HEK293 (cell line): ENCODE results near the gene RHBG.
A peak's percentile ranks its signal among the peaks of the same experiment; 100 is the strongest.

Source experiments
- GFI1B ChIP-seq: fragments of 450-650 bp; formaldehyde crosslinking; IDR thresholded peaks from 2 replicates; pipeline ENCODE4 v1.5.1; 2016; ENCODE audit warnings: missing biosample characterization, missing genetic modification characterization
- HOXC10 ChIP-seq: sonication (generic); formaldehyde crosslinking; IDR thresholded peaks from 2 replicates; pipeline ENCODE4 v1.8.1; 2023; ENCODE audit warnings: mild to moderate bottlenecking, missing genetic modification reagents
- HOXD13 ChIP-seq: sonication (generic); formaldehyde crosslinking; IDR thresholded peaks from 2 replicates; pipeline ENCODE4 v1.8.0; 2022; ENCODE audit warnings: missing genetic modification reagents, borderline replicate concordance
- KLF1 ChIP-seq: fragments of 450-650 bp; formaldehyde crosslinking; IDR thresholded peaks from 2 replicates; pipeline ENCODE4 v1.5.1; 2016; ENCODE audit warnings: missing biosample characterization, missing genetic modification characterization
- KLF16 ChIP-seq: fragments of 450-650 bp; formaldehyde crosslinking; IDR thresholded peaks from 2 replicates; pipeline ENCODE4 v1.5.1; 2017; ENCODE audit warnings: missing biosample characterization, missing genetic modification characterization
- KLF8 ChIP-seq: fragments of 450-650 bp; formaldehyde crosslinking; IDR thresholded peaks from 2 replicates; pipeline ENCODE4 v1.5.1; 2016; ENCODE audit warnings: missing biosample characterization, missing genetic modification characterization
- REPIN1 ChIP-seq: fragments of 450-650 bp; formaldehyde crosslinking; IDR thresholded peaks from 2 replicates; pipeline ENCODE4 v1.5.1; 2017; ENCODE audit warnings: missing biosample characterization, missing genetic modification characterization, low read depth
- ZFP41 ChIP-seq: fragments of 450-650 bp; formaldehyde crosslinking; IDR thresholded peaks from 2 replicates; pipeline ENCODE4 v1.5.1; 2016; ENCODE audit warnings: missing biosample characterization, missing genetic modification characterization, borderline replicate concordance
- ZFP69B ChIP-seq: fragments of 450-650 bp; formaldehyde crosslinking; IDR thresholded peaks from 2 replicates; pipeline ENCODE4 v1.5.1; 2016; ENCODE audit warnings: missing biosample characterization, missing genetic modification characterization
- ZNF121 ChIP-seq: fragments of 450-650 bp; formaldehyde crosslinking; IDR thresholded peaks from 2 replicates; pipeline ENCODE4 v1.5.1; 2016; ENCODE audit warnings: missing biosample characterization, missing genetic modification characterization
- ZNF211 ChIP-seq: fragments of 450-650 bp; formaldehyde crosslinking; IDR thresholded peaks from 2 replicates; pipeline ENCODE4 v1.5.1; 2016; ENCODE audit warnings: low read depth, missing biosample characterization, missing genetic modification characterization
- ZNF239 ChIP-seq: fragments of 450-650 bp; formaldehyde crosslinking; IDR thresholded peaks from 2 replicates; pipeline ENCODE4 v1.5.1; 2016; ENCODE audit warnings: missing biosample characterization, missing genetic modification characterization
- ZNF341 ChIP-seq: fragments of 450-650 bp; formaldehyde crosslinking; IDR thresholded peaks from 2 replicates; pipeline ENCODE4; 2016; ENCODE audit warnings: low read depth, missing biosample characterization, missing genetic modification characterization
- ZNF404 ChIP-seq: fragments of 450-650 bp; formaldehyde crosslinking; IDR thresholded peaks from 2 replicates; pipeline ENCODE4 v1.5.1; 2017; ENCODE audit warnings: missing biosample characterization, missing genetic modification characterization
- ZNF426 ChIP-seq: fragments of 450-650 bp; formaldehyde crosslinking; IDR thresholded peaks from 2 replicates; pipeline ENCODE4 v1.5.1; 2017; ENCODE audit warnings: missing biosample characterization, missing genetic modification characterization, mild to moderate bottlenecking, inconsistent platforms, moderate library complexity
- ZNF433 ChIP-seq: fragments of 450-650 bp; formaldehyde crosslinking; IDR thresholded peaks from 2 replicates; pipeline ENCODE4 v1.5.1; 2016; ENCODE audit warnings: missing biosample characterization, missing genetic modification characterization, low read depth
- ZNF48 ChIP-seq: fragments of 450-650 bp; formaldehyde crosslinking; IDR thresholded peaks from 2 replicates; pipeline ENCODE4 v1.5.1; 2016; ENCODE audit warnings: missing biosample characterization, missing genetic modification characterization
- ZNF529 ChIP-seq: fragments of 450-650 bp; formaldehyde crosslinking; IDR thresholded peaks from 2 replicates; pipeline ENCODE4 v1.5.1; 2017; ENCODE audit warnings: missing genetic modification characterization, missing biosample characterization; ENCODE audit not compliant: insufficient replicate concordance
- ZNF548 ChIP-seq: fragments of 450-650 bp; formaldehyde crosslinking; IDR thresholded peaks from 2 replicates; pipeline ENCODE4 v1.5.1; 2016; ENCODE audit warnings: missing biosample characterization, missing genetic modification characterization
- ZNF596 ChIP-seq: fragments of 450-650 bp; IDR thresholded peaks from 2 replicates; pipeline ENCODE4 v1.5.0; 2018; ENCODE audit warnings: missing biosample characterization, mild to moderate bottlenecking, missing genetic modification characterization, moderate library complexity
- TF ChIP-seq, protein P1 (sequence below): fragments of 450-650 bp; formaldehyde crosslinking; IDR thresholded peaks from 2 replicates; pipeline ENCODE4 v1.5.1; 2016; ENCODE audit warnings: missing biosample characterization, missing genetic modification characterization
- TF ChIP-seq, protein P2 (sequence below): fragments of 450-650 bp; formaldehyde crosslinking; IDR thresholded peaks from 2 replicates; pipeline ENCODE4 v1.5.1; 2016; ENCODE audit warnings: missing biosample characterization, missing genetic modification characterization
- TF ChIP-seq, protein P3 (sequence below): fragments of 450-650 bp; formaldehyde crosslinking; IDR thresholded peaks from 2 replicates; pipeline ENCODE4 v1.5.1; 2016; ENCODE audit warnings: missing biosample characterization, missing genetic modification characterization
- TF ChIP-seq, protein P4 (sequence below): fragments of 450-650 bp; formaldehyde crosslinking; IDR thresholded peaks from 2 replicates; pipeline ENCODE4 v1.5.1; 2016; ENCODE audit warnings: missing biosample characterization, missing genetic modification characterization
- TF ChIP-seq, protein P5 (sequence below): fragments of 450-650 bp; formaldehyde crosslinking; IDR thresholded peaks from 2 replicates; pipeline ENCODE4 v1.5.1; 2017; ENCODE audit warnings: missing biosample characterization, missing genetic modification characterization
- TF ChIP-seq, protein P6 (sequence below): fragments of 450-650 bp; formaldehyde crosslinking; IDR thresholded peaks from 2 replicates; pipeline ENCODE4 v1.5.1; 2016; ENCODE audit warnings: missing biosample characterization, missing genetic modification characterization
- TF ChIP-seq, protein P7 (sequence below): fragments of 450-650 bp; formaldehyde crosslinking; IDR thresholded peaks from 2 replicates; pipeline ENCODE4 v1.5.1; 2016; ENCODE audit warnings: missing biosample characterization, missing genetic modification characterization

Gene RHBG

DNA sequence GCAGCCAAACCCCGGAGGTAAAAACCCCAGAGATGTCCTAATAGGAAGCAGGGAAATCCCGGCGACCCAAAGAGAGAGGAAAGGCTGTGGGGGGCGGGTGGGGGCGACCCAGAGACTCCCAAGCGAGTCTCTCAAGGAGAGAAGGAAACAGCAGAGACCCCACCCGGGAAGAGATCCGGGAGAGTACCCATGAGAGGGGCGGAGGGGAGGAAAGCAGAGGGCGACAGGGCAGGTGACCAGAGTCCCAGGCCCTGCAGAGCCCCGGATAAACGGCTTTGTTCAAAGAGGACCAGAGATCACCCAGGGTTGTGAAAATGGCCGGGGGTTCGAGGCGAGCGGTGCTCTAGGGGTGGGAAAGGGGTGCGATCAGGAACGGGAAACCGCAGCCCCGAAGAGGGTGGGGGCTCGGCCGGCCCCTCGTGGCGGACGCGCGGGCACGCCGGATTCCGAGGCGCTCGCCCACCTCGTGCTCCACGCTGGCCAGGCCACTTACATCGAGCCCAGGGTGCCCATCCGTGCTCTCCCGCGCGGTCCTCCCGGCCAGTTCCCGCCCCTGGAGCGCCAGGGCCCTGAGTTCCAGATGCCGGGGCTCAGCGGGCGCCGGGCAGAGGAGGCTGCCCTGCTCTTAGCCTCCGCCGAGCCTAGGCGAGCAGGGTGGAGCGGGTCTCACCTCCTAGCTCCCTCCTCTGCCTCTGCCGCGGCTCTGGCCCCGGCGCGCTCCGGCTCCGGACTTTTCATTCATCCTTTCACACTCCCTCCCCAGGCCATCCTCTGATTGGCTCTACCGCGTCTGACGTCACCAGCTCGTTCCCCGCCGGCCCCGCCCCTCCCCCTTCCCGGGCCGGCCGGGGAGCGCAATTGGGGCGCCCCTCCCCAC lies 52.3 kb downstream of the RHBG start (continued):
- TF ChIP-seq, protein P1, sequence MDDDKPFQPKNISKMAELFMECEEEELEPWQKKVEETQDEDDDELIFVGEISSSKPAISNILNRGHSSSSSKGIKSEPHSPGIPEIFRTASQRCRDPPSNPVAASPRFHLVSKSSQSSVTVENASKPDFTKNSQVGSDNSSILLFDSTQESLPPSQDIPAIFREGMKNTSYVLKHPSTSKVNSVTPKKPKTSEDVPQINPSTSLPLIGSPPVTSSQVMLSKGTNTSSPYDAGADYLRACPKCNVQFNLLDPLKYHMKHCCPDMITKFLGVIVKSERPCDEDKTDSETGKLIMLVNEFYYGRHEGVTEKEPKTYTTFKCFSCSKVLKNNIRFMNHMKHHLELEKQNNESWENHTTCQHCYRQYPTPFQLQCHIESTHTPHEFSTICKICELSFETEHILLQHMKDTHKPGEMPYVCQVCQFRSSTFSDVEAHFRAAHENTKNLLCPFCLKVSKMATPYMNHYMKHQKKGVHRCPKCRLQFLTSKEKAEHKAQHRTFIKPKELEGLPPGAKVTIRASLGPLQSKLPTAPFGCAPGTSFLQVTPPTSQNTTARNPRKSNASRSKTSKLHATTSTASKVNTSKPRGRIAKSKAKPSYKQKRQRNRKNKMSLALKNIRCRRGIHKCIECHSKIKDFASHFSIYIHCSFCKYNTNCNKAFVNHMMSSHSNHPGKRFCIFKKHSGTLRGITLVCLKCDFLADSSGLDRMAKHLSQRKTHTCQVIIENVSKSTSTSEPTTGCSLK (tag by site-specific recombination) = no peak
- no peak for TF ChIP-seq ZNF404
- TF ChIP-seq, protein P2, sequence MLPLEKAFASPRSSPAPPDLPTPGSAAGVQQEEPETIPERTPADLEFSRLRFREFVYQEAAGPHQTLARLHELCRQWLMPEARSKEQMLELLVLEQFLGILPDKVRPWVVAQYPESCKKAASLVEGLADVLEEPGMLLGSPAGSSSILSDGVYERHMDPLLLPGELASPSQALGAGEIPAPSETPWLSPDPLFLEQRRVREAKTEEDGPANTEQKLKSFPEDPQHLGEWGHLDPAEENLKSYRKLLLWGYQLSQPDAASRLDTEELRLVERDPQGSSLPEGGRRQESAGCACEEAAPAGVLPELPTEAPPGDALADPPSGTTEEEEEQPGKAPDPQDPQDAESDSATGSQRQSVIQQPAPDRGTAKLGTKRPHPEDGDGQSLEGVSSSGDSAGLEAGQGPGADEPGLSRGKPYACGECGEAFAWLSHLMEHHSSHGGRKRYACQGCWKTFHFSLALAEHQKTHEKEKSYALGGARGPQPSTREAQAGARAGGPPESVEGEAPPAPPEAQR (tag by site-specific recombination) = no peak
- TF ChIP-seq ZNF341 (tag by site-specific recombination) = 0 out of 2 replicates have a peak, but pooled peaks have one; percentile 20
- TF ChIP-seq ZNF548 (tag by site-specific recombination) = no peak
- TF ChIP-seq HOXC10 = no peak
- no peak for TF ChIP-seq ZFP41 (tag by site-specific recombination)
- TF ChIP-seq REPIN1 (tag by site-specific recombination) = no peak
- TF ChIP-seq, protein P3, sequence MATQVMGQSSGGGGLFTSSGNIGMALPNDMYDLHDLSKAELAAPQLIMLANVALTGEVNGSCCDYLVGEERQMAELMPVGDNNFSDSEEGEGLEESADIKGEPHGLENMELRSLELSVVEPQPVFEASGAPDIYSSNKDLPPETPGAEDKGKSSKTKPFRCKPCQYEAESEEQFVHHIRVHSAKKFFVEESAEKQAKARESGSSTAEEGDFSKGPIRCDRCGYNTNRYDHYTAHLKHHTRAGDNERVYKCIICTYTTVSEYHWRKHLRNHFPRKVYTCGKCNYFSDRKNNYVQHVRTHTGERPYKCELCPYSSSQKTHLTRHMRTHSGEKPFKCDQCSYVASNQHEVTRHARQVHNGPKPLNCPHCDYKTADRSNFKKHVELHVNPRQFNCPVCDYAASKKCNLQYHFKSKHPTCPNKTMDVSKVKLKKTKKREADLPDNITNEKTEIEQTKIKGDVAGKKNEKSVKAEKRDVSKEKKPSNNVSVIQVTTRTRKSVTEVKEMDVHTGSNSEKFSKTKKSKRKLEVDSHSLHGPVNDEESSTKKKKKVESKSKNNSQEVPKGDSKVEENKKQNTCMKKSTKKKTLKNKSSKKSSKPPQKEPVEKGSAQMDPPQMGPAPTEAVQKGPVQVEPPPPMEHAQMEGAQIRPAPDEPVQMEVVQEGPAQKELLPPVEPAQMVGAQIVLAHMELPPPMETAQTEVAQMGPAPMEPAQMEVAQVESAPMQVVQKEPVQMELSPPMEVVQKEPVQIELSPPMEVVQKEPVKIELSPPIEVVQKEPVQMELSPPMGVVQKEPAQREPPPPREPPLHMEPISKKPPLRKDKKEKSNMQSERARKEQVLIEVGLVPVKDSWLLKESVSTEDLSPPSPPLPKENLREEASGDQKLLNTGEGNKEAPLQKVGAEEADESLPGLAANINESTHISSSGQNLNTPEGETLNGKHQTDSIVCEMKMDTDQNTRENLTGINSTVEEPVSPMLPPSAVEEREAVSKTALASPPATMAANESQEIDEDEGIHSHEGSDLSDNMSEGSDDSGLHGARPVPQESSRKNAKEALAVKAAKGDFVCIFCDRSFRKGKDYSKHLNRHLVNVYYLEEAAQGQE (tag by site-specific recombination) = no peak
- TF ChIP-seq HOXD13 (CRISPR knock-in tag) = no peak
- TF ChIP-seq ZNF211 (tag by site-specific recombination) = no peak
- no peak for TF ChIP-seq ZNF529
- no peak for TF ChIP-seq ZNF48 (tag by site-specific recombination)
- no peak for TF ChIP-seq ZNF426 (tag by site-specific recombination)
- TF ChIP-seq, protein P4, sequence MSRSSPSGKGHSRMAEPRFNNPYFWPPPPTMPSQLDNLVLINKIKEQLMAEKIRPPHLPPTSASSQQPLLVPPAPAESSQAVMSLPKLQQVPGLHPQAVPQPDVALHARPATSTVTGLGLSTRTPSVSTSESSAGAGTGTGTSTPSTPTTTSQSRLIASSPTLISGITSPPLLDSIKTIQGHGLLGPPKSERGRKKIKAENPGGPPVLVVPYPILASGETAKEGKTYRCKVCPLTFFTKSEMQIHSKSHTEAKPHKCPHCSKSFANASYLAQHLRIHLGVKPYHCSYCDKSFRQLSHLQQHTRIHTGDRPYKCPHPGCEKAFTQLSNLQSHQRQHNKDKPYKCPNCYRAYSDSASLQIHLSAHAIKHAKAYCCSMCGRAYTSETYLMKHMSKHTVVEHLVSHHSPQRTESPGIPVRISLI (tag by site-specific recombination) = no peak
- peak; percentile 30; the same call in 1 of the 2 replicates for TF ChIP-seq ZNF121 (tag by site-specific recombination)
- TF ChIP-seq ZNF239 (tag by site-specific recombination) = no peak
- TF ChIP-seq KLF1 (tag by site-specific recombination) = peak; percentile 42
- peak; percentile 87 for TF ChIP-seq KLF8 (tag by site-specific recombination)
- peak; percentile 60; the same call in 1 of the 2 replicates for TF ChIP-seq ZFP69B (tag by site-specific recombination)
- TF ChIP-seq GFI1B (tag by site-specific recombination) = no peak
- TF ChIP-seq, protein P5, sequence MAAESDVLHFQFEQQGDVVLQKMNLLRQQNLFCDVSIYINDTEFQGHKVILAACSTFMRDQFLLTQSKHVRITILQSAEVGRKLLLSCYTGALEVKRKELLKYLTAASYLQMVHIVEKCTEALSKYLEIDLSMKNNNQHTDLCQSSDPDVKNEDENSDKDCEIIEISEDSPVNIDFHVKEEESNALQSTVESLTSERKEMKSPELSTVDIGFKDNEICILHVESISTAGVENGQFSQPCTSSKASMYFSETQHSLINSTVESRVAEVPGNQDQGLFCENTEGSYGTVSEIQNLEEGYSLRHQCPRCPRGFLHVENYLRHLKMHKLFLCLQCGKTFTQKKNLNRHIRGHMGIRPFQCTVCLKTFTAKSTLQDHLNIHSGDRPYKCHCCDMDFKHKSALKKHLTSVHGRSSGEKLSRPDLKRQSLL = peak; percentile 76
- TF ChIP-seq, protein P6, sequence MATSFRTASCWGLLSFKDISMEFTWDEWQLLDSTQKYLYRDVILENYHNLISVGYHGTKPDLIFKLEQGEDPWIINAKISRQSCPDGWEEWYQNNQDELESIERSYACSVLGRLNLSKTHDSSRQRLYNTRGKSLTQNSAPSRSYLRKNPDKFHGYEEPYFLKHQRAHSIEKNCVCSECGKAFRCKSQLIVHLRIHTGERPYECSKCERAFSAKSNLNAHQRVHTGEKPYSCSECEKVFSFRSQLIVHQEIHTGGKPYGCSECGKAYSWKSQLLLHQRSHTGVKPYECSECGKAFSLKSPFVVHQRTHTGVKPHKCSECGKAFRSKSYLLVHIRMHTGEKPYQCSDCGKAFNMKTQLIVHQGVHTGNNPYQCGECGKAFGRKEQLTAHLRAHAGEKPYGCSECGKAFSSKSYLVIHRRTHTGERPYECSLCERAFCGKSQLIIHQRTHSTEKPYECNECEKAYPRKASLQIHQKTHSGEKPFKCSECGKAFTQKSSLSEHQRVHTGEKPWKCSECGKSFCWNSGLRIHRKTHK (tag by site-specific recombination) = no peak
- peak; percentile 91 for TF ChIP-seq KLF16
- TF ChIP-seq, protein P7, sequence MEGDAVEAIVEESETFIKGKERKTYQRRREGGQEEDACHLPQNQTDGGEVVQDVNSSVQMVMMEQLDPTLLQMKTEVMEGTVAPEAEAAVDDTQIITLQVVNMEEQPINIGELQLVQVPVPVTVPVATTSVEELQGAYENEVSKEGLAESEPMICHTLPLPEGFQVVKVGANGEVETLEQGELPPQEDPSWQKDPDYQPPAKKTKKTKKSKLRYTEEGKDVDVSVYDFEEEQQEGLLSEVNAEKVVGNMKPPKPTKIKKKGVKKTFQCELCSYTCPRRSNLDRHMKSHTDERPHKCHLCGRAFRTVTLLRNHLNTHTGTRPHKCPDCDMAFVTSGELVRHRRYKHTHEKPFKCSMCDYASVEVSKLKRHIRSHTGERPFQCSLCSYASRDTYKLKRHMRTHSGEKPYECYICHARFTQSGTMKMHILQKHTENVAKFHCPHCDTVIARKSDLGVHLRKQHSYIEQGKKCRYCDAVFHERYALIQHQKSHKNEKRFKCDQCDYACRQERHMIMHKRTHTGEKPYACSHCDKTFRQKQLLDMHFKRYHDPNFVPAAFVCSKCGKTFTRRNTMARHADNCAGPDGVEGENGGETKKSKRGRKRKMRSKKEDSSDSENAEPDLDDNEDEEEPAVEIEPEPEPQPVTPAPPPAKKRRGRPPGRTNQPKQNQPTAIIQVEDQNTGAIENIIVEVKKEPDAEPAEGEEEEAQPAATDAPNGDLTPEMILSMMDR (tag by site-specific recombination) = no peak
- no peak for TF ChIP-seq ZNF596
- TF ChIP-seq ZNF433 = no peak
